Effector memory CD8-positive, alpha-beta T cell (primary cell): ENCODE data around the gene TDG.

ENCODE experiments used
- ATAC-seq: fragments of 150-1000 bp; cut with Tn5 transposase; replicated peaks from 2 replicates; pipeline ENCODE4 v1.10.0; 2021; ENCODE audit warnings: mild to moderate bottlenecking, moderate library complexity
- DNase-seq, 3 experiments: peaks; one replicate each; pipeline ENCODE4 v3.0.0; 2021
- H3K27ac Mint-ChIP-seq, 2 donors: one replicate each; pipeline ENCODE4 v1.8.0; 2022; ENCODE audit warnings: mild to moderate bottlenecking in 2 of 2, mixed read lengths in 2 of 2, moderate library complexity in 2 of 2
- H3K27me3 Mint-ChIP-seq, 2 donors: one replicate each; pipeline ENCODE4 v1.8.0; 2022; ENCODE audit warnings: mixed read lengths in 2 of 2
- H3K36me3 Mint-ChIP-seq: one replicate; pipeline ENCODE4 v1.8.0; 2022; ENCODE audit warnings: mild to moderate bottlenecking, moderate library complexity, mixed read lengths; ENCODE audit not compliant: insufficient read depth
- H3K4me1 Mint-ChIP-seq, 2 donors: one replicate each; pipeline ENCODE4 v1.8.0; 2022; ENCODE audit warnings: low read depth in 2 of 2, mixed read lengths in 2 of 2
- H3K4me3 Mint-ChIP-seq, 2 donors: one replicate each; pipeline ENCODE4 v1.8.0; 2022; ENCODE audit warnings: mild to moderate bottlenecking in 2 of 2, mixed read lengths in 2 of 2, moderate library complexity in 2 of 2
- H3K9me3 Mint-ChIP-seq, 2 donors: one replicate each; pipeline ENCODE4 v1.8.0; 2022; ENCODE audit warnings: mixed read lengths in 2 of 2
- total RNA-seq, 9 experiments: gene quantifications; one replicate each; lab custom pipeline; 2026; lab: John Stamatoyannopoulos, UW

Gene TDG
- total RNA-seq, result 19.3 to 68.4 (median 37.7) reads per million in 9 experiments

DNA sequence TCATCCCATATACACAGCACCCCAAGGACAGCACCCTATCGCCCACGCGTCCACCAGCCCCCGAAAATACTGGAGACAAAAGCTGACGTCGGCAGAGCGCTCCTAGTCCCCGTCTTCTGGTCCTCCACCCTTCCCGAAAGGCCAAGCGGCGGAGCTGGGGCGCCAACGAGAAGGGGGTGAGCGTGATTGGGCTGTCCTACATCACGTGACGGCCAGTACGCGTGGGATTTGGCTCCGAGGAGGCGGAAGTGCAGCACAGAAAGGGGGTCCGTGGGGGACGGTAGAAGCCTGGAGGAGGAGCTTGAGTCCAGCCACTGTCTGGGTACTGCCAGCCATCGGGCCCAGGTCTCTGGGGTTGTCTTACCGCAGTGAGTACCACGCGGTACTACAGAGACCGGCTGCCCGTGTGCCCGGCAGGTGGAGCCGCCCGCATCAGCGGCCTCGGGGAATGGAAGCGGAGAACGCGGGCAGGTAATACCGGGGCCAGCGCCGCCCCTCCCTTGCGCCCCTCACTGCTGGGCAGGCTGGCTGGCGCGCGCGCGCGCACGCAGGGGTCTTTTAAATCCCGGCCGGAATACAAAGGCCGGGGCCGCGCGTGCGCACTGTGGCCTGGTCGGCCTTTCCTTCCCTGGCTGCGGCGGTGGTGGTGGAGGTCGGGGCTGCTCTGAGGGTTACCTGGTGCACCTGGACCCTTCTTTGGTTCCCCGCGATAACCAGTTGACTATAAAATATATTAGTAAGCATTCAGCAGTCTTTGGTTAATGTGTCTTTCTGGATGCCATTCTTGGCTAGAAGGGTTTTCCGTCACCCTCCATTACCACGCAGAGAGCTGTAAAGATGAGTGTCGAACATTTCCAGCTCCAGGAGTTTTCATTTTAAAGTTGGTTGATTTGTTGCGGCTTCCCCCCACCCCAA, at the start of gene TDG:
TDG (plus strand) TSS at position 283 of the 915 bp plus-strand sequence; CDS start at position 449, 166 bp downstream.
- H3K27me3 Mint-ChIP-seq, result no peaks in the 10 kb centered on the region
- no peaks in the 10 kb centered on the region for H3K9me3 Mint-ChIP-seq
- ATAC-seq (peak; percentile 94), DNase-seq (peak; percentile 93 to 97 (median 94))
- H3K36me3 Mint-ChIP-seq, result peaks cover 28% of the 10 kb centered on the region
- H3K27ac Mint-ChIP-seq, result peak within 1 kb of the TSS; percentile 98 to 99
- peaks cover 37 to 46% of the 10 kb centered on the region in 2 donors for H3K4me1 Mint-ChIP-seq
- peak within 1 kb of the TSS; percentile 93 to 96 for H3K4me3 Mint-ChIP-seq

DNA sequence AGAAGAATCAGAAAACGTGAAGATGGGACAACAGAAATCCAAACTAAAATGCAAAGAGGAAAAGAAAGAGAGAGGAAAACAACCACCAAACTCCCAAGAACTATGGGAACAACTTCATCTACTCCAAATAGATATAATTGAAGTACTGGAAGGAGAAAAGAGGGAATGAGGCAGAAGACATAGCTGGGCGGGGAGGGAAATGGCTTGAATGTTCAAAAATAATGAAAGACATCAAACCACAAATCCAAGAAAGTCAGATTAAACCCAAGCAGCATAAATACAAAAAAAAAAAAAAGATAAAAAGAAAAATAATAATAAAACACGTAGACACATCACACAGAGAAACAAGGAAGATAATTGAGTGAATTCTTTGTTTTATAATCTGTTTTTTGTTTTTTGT, 47.8 kb upstream of the TDG start:
- Mint-ChIP-seq H3K27me3 (peaks cover 16 to 32% of the 10 kb centered on the region in 2 donors), H3K9me3 (peaks cover 0 to 3% of the 10 kb centered on the region in 2 donors), H3K36me3 (no peaks in the 10 kb centered on the region), H3K4me3 (no peak overlapping the region), H3K4me1 (no peaks in the 10 kb centered on the region), H3K27ac (no peak overlapping the region)
- DNase-seq (no peak), ATAC-seq (no peak)

DNA sequence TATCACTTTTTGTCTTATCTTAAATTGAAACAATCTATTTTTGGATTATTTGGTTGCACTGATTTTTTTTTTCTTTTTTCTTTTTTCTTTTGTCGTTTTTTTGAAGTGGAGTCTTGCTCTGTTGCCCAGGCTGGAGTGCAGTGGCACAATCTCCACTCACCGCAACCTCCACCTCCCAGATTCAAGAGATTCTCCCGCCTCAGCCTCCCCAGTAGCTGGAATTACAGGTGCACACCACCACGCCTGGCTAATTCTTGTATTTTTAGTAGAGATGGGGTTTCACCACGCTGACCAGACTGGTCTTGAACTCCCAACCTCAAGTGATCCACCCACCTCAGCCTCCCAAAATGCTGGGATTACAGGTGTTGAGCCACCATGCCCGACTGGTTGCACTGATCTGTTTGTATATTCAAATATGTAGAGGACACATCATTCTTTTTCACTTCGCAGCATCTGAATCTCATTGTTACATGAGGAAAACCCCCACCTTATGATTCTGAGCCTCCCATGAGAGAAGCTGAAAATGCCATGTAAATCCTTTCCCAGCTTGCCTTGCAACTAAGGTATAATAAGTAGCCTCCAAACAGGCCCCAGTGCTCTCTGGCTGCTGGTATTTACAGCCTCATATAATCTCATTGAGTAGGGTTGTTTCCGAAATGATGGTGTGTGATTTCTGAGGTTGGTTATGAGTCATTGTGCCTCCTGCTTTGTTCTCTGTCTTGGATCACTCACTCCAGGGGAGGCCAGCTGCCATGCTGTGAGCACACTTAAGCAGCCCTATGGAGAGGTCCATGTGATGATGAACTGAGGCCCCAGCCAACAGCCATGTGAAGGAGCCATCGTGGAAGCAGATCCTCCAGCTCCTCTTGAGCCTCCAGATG, 40.7 kb upstream of the TDG start:
- H3K27me3 Mint-ChIP-seq, result no peaks in the 10 kb centered on the region
- peaks cover 25 to 26% of the 10 kb centered on the region in 2 donors for H3K4me1 Mint-ChIP-seq
- peak overlapping the region in 1 of 2 donors; percentile 69 for H3K27ac Mint-ChIP-seq
- H3K36me3 Mint-ChIP-seq, result peaks cover 20% of the 10 kb centered on the region
- no peaks in the 10 kb centered on the region for H3K9me3 Mint-ChIP-seq
- ATAC-seq (no peak), DNase-seq (no peak)
- no peak overlapping the region for H3K4me3 Mint-ChIP-seq

DNA sequence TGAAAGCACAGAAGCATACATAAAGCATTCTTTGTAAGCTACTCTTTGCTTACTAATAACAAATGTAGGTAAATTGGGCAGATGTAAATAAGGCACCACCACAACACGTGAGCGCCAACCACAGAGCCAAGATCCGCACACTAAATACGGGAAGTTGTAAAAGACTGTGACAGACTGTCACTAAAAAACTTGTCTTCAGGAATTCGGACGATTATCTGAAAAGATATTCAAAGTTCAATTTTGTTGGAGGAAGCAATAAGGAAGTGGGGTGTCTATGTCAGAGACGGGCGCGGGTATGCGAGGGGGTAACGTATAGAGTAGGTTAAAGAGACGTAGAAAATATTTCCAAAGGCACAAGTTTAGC, 37.0 kb upstream of the TDG start:
- peak; percentile 31 to 44 (median 41) for DNase-seq
- Mint-ChIP-seq H3K27me3 (no peaks in the 10 kb centered on the region), H3K9me3 (no peaks in the 10 kb centered on the region), H3K4me1 (peaks cover 42 to 49% of the 10 kb centered on the region in 2 donors), H3K4me3 (peak overlapping the region; percentile 91 to 93), H3K27ac (peak overlapping the region; percentile 97 to 99), H3K36me3 (peaks cover 55% of the 10 kb centered on the region)
- peak; percentile 5 for ATAC-seq

DNA sequence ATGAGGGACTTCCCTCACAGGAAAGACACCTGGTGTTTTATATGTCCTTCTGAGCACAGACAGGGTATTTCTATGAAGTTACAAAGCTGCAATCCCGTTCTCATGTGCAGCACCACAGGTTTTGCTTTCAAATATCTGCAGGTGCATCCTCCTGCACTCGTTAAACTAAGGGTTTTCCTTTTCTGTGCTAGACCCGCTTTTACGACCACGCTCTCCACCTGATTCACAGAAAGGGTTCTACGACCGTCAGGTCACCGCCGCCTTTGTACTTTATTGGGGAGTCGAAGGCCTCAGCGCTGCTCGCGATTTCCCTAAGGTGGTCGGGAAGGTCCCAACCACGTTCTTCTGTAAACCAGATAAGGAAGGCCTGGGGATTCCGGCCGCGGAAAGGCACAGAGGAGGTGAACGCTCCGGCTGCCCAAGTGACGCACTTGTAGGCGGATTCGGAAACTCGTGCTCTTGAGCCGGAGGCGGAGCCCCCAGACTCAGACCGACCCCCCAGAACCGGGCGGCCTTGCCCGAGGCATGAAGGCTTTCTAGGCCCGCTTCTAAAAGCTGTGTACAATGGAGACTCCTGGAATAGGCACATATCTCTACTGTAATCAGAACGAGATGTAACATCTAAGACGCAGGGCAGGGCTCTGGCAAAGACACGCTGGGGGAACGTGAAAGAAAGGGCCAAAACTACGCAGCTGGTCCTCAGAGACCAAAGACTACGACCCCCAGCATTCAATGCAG, 36.5 kb upstream of the TDG start:
- peak; percentile 49 for ATAC-seq
- H3K27ac Mint-ChIP-seq, result peak overlapping the region; percentile 97 to 99
- peak overlapping the region; percentile 91 to 93 for H3K4me3 Mint-ChIP-seq
- peak; percentile 81 to 84 (median 81) for DNase-seq
- H3K27me3 Mint-ChIP-seq, result no peaks in the 10 kb centered on the region
- H3K4me1 Mint-ChIP-seq, result peaks cover 46 to 50% of the 10 kb centered on the region in 2 donors
- H3K36me3 Mint-ChIP-seq, result peaks cover 60% of the 10 kb centered on the region
- H3K9me3 Mint-ChIP-seq, result no peaks in the 10 kb centered on the region

DNA sequence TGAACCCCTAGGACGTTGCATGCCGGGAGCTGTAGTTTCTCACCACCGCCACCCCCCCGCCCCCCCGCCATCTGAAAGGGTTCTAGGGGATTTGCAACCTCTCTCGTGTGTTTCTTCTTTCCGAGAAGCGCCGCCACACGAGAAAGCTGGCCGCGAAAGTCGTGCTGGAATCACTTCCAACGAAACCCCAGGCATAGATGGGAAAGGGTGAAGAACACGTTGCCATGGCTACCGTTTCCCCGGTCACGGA, 36.0 kb upstream of the TDG start:
- H3K4me3 Mint-ChIP-seq, result peak overlapping the region; percentile 91 to 93
- H3K36me3 Mint-ChIP-seq, result peaks cover 63% of the 10 kb centered on the region
- peak overlapping the region; percentile 97 to 99 for H3K27ac Mint-ChIP-seq
- ATAC-seq (no peak), DNase-seq (no peak)
- no peaks in the 10 kb centered on the region for H3K9me3 Mint-ChIP-seq
- no peaks in the 10 kb centered on the region for H3K27me3 Mint-ChIP-seq
- peaks cover 49 to 51% of the 10 kb centered on the region in 2 donors for H3K4me1 Mint-ChIP-seq

DNA sequence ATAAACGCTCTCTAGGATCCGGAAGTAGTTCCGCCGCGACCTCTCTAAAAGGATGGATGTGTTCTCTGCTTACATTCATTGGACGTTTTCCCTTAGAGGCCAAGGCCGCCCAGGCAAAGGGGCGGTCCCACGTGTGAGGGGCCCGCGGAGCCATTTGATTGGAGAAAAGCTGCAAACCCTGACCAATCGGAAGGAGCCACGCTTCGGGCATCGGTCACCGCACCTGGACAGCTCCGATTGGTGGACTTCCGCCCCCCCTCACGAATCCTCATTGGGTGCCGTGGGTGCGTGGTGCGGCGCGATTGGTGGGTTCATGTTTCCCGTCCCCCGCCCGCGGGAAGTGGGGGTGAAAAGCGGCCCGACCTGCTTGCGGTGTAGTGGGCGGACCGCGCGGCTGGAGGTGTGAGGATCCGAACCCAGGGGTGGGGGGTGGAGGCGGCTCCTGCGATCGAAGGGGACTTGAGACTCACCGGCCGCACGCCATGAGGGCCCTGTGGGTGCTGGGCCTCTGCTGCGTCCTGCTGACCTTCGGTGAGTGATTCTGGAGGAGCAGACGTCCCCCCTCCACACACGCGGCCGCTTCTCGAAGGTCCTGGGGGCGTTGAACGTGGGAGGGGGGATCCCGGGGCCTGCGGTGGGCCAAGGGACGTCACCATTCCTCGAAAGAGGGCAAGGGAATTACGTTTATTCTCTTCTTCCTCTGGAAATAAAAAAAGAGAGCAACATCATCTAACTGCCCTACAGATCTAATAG, 35.5 kb upstream of the TDG start, which contains the start of gene HSP90B1:
HSP90B1 (plus strand) TSS at position 377 of the 753 bp plus-strand sequence; CDS start at position 483, 106 bp downstream.
- no peaks in the 10 kb centered on the region for H3K9me3 Mint-ChIP-seq
- ATAC-seq (peak; percentile 67), DNase-seq (peak; percentile 99)
- H3K36me3 Mint-ChIP-seq, result peaks cover 67% of the 10 kb centered on the region
- H3K4me1 Mint-ChIP-seq, result peaks cover 50% of the 10 kb centered on the region in 2 donors
- peak within 1 kb of the TSS; percentile 97 to 99 for H3K27ac Mint-ChIP-seq
- H3K4me3 Mint-ChIP-seq, result peak within 1 kb of the TSS; percentile 91 to 93
- H3K27me3 Mint-ChIP-seq, result no peaks in the 10 kb centered on the region

DNA sequence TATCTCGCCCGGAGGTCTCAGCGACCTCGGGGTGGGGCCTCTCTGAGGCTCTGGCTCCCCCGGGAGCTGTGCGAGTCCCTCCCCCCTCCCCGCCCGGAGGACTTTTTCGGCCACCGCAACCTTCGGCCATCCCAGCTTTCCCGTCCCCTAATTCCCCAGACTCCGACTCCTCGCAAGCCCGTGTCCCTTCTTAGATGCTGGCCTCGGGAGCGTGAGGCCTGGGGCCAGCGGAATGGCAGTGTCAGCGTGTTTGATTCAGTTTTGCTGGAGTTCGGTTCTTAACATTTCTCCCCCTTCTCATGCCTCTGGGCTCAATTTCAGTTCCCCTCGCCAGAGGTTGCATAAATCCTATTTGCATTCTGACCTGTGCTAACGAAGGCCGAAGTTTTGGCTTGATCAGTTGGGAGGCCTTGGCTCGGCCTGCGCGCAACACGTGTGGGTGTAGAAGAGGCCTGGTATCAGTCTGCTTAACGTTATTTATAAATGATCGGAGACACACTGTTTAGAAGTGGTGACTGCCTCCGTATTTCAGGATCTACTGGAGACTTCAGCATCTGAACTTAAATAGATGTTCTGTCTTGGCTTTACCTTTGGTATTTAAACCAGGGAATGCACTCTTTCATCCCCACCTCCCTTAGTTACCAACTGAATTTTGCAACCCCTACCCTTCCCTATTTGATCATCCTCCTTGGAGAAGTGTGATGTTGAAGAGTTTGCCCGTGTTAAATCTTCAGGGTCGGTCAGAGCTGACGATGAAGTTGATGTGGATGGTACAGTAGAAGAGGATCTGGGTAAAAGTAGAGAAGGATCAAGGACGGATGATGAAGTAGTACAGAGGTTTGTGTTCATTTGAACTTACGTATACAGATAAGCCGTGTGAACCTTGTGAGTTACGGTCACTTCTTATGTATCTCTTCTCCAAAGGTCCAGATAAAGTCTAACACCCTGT, 34.6 kb upstream of the TDG start:
- H3K36me3 Mint-ChIP-seq, result peaks cover 75% of the 10 kb centered on the region
- no peak for ATAC-seq
- peak overlapping the region; percentile 97 to 99 for H3K27ac Mint-ChIP-seq
- H3K27me3 Mint-ChIP-seq, result no peaks in the 10 kb centered on the region
- H3K4me1 Mint-ChIP-seq, result peaks cover 51 to 55% of the 10 kb centered on the region in 2 donors
- no peaks in the 10 kb centered on the region for H3K9me3 Mint-ChIP-seq
- peak; percentile 5 to 24 (median 11) for DNase-seq
- peak overlapping the region; percentile 91 to 93 for H3K4me3 Mint-ChIP-seq

DNA sequence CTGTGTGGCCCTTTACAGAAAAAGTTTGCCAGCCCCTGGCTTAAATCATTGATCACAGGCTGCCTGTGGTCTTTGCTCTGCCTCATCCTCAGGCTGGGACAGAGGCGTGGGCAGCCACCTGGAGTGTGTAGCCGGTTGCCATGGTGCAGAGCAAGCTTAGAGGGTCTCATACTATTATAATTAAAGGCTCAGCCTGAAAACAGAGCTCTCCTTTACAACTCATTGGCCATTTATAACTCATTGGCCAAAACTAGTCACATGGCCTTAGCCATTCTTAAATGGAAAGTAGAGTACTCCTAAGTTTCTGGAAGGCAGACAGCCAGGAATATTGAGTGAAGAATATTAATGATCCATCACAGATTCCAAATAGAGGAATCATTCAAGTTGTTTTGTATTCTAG, 32.4 kb upstream of the TDG start:
- peaks cover 97% of the 10 kb centered on the region for H3K36me3 Mint-ChIP-seq
- no peak for ATAC-seq
- H3K27ac Mint-ChIP-seq, result peak overlapping the region in 1 of 2 donors; percentile 10
- no peak for DNase-seq
- peaks cover 44 to 52% of the 10 kb centered on the region in 2 donors for H3K4me1 Mint-ChIP-seq
- H3K9me3 Mint-ChIP-seq, result no peaks in the 10 kb centered on the region
- H3K4me3 Mint-ChIP-seq, result no peak overlapping the region
- H3K27me3 Mint-ChIP-seq, result no peaks in the 10 kb centered on the region

DNA sequence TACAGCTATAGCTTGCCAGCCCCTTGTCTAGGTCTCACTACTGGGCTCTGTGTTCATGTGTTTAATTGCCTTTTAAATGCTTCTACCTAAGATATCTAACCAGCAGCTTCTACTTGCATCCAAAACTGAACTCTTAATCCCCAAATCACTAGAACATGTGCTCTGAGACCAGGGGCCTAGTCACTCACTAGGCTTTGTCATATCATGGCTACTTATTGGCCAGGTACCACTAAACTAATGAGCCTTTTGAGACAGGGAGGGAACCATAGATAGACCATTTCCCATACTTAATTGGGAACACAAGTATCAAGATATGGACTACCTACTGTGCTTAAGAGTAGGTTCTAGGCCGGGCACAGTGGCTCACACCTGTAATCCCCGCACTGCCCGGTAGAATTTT, 29.0 kb upstream of the TDG start:
- H3K4me1 Mint-ChIP-seq, result peaks cover 25 to 37% of the 10 kb centered on the region in 2 donors
- peak overlapping the region in 1 of 2 donors; percentile 63 for H3K27ac Mint-ChIP-seq
- no peak for ATAC-seq

DNA sequence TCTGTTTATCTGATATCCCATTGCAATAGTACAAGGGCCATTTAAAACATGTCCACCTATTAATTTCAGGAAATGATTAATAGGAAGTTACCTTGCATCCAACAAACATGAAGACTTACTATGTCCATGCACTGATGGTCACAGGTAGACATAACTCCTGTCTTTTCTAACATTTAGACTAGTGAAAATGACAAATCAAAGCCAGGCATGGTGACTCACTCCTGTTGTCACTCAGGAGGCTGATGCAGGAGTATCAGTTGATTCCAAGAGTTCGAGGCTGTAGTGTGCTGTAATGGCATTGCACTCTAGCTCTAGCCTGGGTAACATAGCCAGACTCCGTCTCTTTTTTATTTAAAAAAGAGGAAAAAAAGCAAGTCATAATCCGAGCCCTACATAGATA, 20.7 kb upstream of the TDG start:
- peak overlapping the region; percentile 28 to 53 for H3K27ac Mint-ChIP-seq
- ATAC-seq (no peak), DNase-seq (no peak)
- no peaks in the 10 kb centered on the region for H3K9me3 Mint-ChIP-seq
- H3K27me3 Mint-ChIP-seq, result no peaks in the 10 kb centered on the region
- H3K36me3 Mint-ChIP-seq, result peaks cover 99% of the 10 kb centered on the region
- H3K4me1 Mint-ChIP-seq, result peaks cover 4 to 7% of the 10 kb centered on the region in 2 donors
- H3K4me3 Mint-ChIP-seq, result no peak overlapping the region

More for the DNA sequence above, 29.0 kb upstream of the TDG start:
- Mint-ChIP-seq H3K36me3 (peaks cover 98% of the 10 kb centered on the region), H3K9me3 (no peaks in the 10 kb centered on the region), H3K27me3 (no peaks in the 10 kb centered on the region), H3K4me3 (no peak overlapping the region)
- no peak for DNase-seq
